T-helper 1 cell (primary cell): ENCODE measurements around the gene PCNX2.

ENCODE experiments used
- DNase-seq, 5 donors: peaks; one replicate each; pipeline ENCODE4 v3.0.0-alpha.2; 2012 to 2020

The PCNX2 gene

DNA sequence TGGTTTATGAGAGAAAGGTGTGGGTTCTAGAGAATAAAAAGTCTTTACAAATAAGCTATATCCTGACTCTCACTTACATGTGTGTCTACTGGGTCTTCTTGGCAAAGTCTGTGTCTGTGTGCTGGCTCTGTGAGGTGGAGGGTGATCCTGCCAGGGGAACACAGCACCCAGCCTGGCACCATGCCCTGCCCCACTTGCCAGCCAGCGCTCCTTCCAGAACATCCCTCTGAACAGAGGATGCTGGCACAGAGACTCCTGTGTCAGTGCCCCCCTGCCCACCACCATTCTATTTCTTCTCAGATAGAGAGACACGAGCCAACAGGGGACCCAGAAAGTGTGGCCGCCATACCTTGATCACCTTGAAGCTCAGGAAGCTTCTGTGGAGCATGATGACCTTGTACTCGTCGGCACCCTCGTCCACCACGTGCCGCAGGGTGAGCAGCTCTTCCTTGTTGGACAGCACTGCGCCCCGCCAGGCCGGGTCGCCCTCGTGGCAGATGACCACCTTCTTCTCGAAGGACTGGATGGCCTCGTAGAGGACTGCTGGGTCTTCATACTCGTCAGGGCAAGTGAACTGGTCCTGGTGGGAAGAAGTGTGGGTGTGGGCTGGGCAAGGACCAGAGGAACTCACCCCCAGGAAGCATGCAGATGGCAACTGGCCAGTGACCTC lies 295.4 kb downstream of the PCNX2 start:
- no peak for DNase-seq

DNA sequence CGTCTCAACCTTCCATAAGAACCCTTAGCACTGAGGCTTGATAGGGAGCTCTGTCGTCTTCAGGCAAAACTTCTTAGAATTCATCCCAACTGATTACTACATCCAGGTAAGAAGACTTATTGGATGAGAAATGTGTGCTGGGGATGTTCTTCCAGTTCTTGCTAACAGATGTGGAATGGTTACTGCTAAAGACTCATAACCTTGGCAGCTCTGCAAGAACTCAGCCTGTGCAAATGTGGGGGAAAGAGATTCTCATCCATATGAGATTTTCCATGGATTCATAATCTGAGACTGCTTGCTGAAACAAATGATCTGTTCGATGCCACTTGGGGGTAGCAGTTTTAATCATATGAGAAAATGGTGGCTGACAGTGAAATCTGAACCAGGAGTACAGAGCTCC lies 296.9 kb downstream of the PCNX2 start:
- no peak for DNase-seq

DNA sequence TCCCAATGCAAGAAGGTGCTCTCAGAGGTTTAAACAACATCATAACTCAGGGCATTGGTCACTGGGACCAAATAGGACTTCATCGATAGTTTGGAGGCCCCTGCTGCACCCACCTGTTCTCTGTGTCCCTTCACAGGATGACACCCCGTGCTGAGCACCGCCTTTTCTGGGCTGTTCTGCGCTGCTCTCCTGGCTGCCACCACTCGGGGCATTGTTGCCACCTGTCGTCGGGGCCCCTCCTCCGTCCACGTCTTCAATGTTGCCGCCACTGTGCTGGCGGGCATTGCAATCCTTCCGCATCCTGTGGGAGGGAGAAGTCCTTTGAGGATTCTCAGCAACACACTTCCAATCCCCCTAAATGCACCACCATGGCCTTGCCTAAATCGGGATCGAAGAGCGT lies 297.4 kb downstream of the PCNX2 start:
- no peak for DNase-seq

DNA sequence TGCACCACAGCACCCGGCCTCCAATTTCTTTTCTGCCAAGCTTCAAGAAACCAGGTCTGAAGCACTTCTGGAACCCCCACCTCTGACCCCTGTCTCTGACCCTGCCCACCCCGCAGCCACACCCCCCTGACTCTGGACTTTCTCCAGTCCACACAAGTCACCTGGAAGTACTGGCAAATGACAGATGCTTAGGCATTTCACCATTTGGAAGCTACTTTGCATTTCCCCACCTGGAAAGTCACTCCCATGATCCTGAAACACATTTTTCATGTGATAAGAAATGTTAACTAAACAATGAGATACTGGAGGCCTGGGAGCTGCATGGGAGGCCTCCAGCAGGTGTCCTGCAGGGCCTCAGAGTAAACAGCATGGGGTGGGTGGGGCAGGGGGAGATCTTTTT lies 299.4 kb downstream of the PCNX2 start:
- no peak for DNase-seq

DNA sequence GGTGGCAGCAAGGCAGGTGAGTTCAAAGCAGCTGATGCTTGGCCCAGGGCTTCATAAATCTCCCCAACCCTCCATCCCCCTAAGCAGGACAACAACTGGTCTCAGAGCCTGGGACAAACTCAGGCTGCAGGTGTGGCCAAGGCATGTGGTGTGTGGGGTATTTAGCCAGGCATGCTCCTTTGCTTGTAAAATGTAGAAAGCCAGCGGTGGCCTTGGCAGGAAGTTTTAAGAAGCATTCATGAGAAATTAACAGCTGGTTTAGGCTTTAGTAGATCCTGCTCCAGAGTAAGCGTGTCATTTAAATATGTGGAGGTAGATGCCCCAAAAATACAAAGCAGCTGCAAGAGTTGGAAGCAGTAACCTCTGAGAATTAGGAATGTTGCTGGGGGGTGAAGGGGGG lies 300.3 kb downstream of the PCNX2 start:
- DNase-seq, result no peak

DNA sequence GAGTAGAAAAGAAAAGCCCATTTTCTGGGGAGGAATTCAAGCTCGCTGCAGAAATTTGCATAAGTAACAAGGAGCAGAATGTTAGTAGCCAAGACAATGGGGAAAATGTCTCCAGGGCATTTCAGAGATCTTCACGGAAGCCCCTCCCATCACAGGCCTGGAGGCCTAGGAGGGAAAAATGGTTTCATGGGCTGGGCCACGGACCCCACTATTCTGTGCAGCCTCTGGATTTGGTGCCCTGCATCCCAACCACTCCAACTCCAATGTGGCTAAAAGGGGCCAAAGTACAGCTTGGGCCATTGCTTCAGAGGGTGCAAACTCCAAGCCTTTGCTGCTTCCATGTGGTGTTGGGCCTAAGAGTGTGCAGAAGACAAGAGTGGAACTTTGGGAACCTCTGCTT lies 302.0 kb downstream of the PCNX2 start:
- DNase-seq, result no peak

DNA sequence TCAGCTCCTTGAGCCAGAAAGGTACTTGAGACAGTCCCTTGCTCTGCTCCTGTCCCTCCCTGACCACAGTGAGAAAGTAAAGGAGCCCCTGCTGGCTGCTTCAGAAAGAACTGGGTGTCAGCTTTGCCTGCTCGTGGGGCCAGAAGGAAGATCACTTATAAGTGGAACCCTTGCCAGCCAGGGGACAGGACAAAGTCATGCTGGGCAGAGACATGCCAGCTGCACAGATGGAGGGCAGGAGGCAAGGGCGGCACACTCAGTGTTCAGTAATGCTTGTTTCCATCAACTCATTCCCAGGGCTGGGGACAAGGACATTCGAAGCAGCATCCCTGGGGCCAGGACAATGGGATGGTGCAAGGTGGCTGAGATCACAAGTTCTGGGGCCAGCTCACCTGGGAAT lies 303.3 kb downstream of the PCNX2 start:
- no peak for DNase-seq

DNA sequence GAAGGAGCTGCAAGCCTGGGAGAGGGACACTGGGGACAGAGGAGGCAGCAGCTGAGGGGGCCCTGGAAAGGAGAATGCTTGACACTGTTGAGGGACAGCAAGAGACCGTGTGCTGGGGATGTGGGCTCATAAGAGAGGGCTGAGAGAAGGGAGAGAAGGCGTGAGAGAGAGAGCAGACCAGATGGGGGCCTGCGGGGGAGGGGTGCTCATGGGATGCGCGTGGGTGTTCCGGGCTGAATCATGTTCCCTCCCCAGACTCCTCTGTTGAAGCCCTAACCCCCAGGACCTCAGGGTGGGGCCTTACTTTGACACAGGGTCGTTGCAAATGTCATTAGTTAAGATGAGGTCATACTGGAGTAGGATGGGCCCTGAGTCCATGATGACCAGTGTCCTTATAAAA lies 304.3 kb downstream of the PCNX2 start:
- DNase-seq, result no peak

DNA sequence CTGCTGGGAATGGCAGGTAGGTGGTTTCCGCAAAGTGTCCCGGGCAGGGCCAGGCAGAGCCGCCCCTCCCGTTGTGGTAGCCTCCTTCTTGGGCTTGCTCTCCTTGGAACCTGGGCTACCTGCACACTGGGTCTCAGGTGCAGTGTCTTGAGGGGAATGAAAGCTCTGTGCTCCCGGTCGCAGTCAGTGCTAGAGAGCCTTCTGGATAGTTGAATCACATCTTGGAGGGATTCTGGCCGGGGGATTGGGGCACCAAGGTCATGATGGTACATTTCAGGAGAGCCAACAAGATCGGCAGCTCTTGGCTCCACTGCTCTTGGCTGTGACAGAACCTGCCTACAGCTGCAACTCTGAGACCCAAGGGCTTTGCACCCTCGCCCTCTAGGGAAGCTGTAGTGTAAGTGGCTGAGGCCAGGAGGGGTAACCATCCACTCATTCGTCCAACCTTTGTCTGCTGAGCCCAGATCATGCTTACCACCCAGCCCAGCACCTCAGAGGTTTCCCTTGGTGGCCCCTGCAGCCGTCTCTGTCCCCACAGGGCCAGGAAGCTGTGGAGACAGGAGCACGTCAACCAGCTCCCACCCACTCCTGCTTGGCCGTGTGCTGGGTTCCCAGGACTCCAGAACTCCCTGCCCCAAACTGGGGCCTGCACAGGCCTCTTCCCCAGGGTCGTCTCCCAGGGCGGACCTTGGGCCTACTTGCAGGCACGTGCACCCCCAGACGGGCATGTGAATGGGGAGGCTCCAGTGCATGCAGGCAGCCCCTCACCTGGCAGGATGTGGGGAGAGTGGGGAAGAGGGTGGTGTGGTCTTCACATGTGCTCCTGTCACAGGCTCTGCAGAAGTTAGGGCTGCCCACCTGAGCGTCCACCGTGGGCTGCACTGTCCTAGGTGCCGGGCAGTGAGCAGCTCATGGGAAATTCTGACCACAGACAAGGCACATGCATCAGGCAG lies 305.1 kb downstream of the PCNX2 start:
- DNase-seq, result no peak

DNA sequence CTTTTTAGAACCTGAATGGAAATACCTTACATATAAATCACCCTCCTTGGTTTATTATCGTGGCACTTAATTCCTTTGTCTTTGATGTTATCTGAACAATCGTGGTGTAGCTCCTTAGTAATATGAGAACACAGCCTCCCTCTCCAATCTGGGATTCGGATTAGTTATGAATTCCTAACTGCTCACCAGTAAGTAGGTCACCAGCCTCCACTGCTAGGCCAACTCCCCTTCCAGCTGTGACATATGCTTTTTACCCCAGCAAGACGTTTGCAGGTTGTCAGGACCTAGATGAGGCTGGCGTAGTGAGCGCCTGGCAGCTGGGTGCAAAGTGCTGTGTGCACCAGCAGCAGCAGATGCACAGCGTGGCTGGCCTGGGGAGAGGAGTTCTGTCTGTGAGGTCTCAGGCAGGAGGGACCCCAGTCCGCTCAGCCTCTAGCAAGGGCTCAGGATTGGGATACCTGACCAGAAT lies 306.9 kb downstream of the PCNX2 start:
- no peak for DNase-seq

DNA sequence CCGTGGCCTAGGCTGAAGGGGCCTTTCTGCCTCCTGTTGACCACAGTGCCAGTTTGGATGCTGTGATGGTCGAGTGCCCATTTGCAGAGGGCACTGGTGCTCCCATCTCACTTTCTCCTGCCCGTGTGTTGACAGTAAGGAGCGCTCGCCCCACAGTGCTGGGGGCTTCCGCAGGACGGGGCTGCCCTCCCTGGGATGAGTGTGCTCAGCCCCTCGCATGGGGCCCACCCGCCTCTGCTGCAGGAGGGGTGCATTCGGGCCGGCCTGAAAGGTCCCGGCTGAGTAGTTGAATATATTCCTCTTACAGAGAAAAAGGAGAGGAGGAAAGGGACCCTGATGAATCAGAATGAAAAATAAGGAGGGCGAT lies 307.8 kb downstream of the PCNX2 start:
- DNase-seq, result no peak

DNA sequence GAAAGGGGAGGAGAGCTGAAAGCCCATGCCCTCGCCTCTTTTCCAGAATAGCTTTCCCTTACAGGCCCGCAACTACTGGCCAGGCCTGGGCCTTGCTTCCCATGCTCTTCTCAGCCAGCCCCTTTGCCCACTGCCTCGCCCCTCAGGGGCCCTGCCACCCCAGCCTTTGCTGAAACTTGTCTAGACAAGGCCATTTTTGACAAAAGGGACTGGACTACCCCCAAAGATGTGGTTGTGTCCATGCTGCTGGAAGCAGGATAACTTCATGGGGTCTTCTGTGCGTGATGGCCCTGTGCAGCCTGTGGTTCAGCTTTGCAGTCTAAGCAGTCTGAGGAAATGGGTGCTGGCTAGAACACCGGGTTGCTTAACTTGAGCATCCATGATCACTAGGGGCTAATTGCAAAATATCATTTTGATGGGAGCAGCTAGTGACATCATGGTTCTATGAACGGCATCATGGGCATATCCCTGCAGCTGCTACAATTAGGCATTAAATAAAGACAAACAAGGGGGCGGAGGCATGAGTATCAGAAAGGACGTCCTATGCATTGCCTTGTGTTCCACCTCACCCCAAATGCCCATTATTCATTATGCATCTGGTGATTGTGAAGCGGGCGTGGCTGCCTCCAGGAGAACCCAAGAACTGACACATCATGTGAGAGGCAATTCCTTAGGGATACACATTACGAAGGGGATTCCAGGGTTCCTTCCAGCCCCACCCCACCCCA lies 308.3 kb downstream of the PCNX2 start:
- no peak for DNase-seq

DNA sequence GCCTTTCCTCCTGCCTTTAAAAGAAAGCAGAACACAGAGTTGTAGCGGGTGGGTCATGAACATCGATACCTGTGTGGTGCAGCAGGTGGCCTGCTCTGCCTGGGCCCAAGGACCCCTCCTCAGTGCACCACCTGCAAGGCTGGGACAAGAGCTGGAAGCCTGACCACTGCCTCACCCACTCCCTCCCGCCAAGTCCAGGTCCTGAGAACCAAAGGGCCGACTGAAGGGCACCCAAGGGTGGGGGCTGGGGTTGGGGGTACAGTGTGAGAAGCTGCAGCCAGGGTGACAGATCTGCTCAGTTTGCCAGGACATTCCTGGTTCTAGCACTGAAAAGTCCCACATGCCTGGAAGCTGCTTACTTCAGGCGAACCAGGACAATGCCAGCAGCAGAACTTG lies 309.0 kb downstream of the PCNX2 start:
- no peak for DNase-seq

DNA sequence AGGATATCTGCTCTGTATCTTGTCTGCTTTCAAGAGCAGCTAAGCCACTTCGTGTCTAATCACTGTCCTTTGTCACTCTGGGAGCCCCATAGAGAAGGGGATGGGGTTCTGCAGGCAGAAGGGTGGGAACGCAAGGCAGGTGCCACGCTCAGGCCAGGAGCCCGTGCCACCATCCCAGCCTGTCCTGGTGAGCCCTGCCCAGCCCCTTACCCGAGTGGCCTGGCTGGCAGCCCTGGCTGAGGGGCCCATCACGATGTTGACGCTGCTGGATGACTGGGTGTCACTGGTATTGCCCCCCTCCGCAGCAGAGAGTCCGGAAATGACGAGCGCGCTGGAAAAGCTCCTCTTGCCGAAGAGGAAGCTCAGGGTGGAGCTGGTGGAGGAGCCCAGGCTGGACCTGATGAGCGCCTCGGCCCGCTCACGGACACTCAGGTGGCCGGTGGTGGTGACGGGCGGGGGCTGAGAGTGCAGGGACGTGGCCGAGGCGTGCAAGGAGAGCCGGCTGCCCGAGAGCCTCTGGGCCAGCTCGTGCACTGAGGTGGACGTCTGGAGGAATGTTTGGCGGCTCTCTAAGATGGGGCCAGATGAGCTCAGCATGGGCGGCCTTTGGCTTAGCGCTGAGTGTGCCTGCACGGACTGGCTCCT lies 309.5 kb downstream of the PCNX2 start:
- DNase-seq, result no peak

DNA sequence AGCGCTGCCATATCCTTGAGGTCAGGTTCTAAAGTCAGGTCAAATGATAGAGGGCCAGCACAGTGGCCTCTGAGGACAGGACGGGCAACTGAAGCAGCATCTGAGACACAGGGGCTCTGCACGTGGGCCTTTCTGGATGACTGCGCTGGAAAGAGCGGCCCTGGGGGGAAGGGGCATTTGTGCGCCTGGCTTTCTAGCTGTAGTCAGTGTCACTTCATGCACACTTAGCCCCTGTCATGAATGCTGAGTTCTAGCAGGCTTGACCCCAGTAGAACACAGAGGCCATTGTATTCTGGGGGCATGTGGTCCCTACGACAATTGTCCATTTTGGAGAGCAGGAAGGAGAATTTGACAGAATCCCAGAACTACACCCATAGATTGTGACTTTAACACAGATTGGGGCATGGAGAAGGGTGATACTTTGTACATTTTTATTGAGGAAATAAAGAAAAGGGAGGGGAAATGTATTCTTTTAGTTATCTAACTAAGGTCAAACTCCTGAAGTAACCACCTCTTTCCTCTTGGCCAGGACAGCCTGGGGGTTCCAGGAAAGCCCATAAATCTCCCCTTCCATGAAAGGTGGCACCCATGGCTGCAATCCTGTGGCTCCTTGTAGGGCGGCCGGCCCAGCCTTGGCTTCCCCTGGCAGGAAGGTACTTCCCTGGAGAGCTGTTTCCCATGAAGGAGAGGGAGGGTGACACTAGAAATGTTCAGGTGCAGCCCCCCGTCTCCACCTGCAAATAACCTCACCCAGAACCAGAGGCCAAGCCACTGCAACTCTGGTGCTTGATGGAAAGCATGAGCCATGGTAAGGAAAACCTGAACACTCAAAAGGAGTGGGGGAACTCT lies 310.7 kb downstream of the PCNX2 start:
- DNase-seq, result no peak

DNA sequence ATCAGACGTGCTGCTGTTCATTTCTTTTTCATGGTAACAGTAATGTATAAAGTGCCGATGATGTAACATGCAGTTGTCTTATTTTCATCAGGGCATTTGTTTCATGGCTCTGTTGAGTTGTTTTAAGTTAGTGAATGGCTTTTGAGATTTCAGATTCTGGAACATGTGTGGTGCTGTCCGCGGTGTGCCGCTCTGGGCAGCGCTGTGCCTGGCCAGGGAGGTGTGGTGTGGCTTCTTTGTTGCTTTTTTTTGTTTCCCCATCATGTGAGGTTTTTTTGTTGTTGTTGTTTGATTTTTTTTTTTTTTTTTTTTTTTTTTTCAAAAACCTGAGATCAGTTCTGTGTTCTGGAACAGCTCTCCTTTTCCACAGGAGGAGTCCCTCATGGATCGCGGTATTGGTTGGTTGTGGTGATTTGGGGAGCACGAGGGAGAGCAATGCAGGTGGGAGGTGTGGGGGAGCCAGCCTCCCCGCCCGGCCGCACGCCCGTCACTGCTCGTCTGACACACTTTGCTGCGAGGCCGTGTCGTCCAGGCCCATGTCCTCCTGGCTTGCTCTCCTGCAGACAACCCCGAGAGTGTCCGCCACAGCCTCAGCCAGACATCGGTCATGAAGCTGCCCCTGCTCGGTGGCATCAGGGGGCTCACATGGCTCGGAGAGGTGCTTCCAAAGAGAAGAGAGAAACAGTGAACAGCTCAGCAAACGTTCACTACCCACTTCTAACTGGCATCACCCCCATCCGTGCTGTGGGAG lies 311.5 kb downstream of the PCNX2 start:
- DNase-seq, result no peak

DNA sequence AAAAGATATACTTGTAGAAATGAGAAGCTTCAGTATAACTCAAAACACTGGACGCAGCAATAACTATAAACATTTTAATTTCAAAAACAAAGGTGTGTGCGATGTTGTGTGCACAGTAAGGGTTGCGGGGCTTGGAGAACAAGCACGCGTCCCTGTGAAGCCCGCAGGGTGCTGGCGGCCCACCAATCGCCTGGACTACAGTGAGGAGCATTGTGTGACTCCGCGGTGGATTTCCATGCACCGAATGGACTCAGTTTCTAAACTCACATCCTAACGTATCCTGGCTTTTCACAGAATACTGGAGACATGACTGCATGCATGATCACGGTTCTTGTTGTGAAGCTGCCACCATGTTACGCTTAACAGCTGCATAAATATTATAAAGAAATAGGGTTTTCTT lies 312.1 kb downstream of the PCNX2 start:
- no peak for DNase-seq

DNA sequence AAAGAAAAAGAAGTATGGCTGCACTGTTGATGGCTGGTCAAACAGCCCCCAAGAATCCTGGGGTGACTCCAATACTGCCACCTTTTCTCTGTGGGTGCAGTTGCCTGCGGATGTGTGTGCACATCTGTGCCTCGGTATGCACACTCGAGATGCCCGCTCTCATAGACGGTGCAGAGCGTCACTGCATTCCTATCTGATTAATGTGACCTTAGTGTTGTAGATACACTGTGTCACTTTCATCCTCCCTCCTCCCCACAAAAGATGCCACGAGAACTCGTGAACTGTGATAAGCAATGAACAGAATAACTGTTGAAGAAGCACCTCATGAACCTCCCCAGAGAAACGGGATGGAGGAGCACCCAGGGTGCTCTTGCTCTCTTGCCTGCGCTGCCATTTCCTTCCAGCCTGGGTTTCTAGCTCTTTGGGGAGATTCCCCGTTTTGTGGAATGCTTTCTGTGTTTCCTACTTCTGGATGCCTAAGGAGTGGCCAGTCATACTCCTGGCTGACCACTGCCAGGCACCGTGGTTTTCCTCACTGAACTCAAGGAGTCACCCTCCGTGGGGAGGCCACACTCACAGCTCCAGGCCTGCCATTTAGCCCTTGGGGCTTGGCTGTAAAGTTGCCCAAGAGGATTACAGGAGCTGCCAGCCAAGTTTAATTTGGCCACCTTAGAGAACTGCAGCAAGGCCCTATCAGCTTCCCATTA lies 313.1 kb downstream of the PCNX2 start:
- no peak for DNase-seq

DNA sequence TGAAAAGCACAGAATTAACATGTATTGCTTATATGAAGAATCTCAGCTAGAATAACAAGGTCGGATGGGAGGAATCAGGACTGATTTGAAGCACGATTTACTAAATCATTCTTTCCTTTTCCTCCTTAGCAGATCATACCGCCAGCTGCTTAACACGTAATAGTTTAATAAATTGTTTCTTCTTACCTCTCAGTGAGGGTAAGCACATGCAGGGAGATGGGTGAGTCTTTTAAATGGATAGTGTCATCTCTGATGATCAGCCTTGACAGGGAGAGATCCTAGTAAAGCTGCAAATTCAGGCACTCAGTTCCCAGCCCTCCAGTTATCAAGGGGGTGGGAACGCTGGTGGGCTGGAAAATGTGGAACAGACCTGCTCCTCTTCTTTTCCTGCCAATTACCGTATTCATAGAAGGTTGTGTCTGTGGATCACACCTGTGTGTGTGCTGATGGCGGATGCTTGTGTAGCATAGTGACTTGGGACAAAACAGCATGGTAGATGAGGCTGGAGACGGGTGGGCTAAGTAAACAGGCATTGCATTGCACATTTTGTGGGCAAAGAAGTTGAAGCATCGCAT lies 314.5 kb downstream of the PCNX2 start:
- DNase-seq, result no peak

DNA sequence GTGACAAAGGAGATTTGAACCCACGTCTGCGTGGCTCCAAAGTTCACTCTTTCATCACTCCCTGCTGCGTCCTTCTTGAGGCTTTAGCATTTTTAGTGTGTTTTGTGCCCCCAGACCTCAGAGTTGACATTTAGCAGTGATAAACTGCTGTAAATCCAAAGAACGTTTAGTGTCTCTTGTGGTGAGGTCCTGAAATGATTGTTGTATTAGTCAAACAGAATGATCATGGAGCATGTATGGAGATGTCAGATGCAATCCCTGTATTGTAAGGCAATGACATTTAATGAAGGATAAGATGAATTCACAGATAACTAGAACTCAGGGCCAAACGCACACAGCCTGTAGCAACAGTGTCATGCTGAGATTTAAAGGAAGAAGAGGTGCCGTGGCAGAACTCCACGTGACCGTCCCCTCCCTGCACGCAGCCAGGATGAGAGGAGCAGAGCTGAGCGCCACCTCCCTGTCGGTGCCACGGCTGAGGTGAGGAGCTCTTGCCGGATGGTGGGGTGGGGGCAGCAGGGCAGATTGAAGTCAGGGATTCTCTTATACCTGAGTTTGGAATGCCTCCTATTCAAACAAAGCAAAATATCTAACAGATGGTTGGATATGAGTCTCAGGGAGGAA lies 315.1 kb downstream of the PCNX2 start:
- no peak for DNase-seq
